HEK293T (cell line): ENCODE results near the gene TAS2R38.

Experiments used
- CTCF ChIA-PET: fragments of 350-600 bp; formaldehyde crosslinking; extraction: SDS; loops from one replicate; lab custom pipeline; 2021; ENCODE audit warnings: antibody characterized with exemption, inconsistent platforms; lab: Yijun Ruan, JAX
- POLR2A ChIA-PET: fragments of 350-600 bp; formaldehyde crosslinking; extraction: SDS; loops from one replicate; lab custom pipeline; 2020; ENCODE audit warnings: antibody characterized with exemption, inconsistent platforms; lab: Yijun Ruan, JAX
- DNase-seq: peaks from one replicate; pipeline ENCODE4 v3.0.0; 2012; ENCODE audit warnings: mixed read lengths; ENCODE audit errors: extremely low spot score
- ARNT ChIP-seq: fragments of 450-650 bp; IDR thresholded peaks from 2 replicates; pipeline ENCODE4 v1.6.1; 2017; ENCODE audit warnings: mild to moderate bottlenecking
- BHLHE40 ChIP-seq: fragments of 450-650 bp; IDR thresholded peaks from 2 replicates; pipeline ENCODE4 v1.6.1; 2016; ENCODE audit warnings: mild to moderate bottlenecking, moderate library complexity, borderline replicate concordance
- CTBP1 ChIP-seq: fragments of 450-650 bp; IDR thresholded peaks from 2 replicates; pipeline ENCODE4 v1.6.1; 2016; ENCODE audit warnings: borderline replicate concordance
- ELF4 ChIP-seq: fragments of 450-650 bp; IDR thresholded peaks from 2 replicates; pipeline ENCODE4 v1.6.1; 2017; ENCODE audit warnings: antibody characterized with exemption
- FOXA1 ChIP-seq: fragments of 450-650 bp; IDR thresholded peaks from 2 replicates; pipeline ENCODE4 v1.6.1; 2016; ENCODE audit warnings: mild to moderate bottlenecking
- FOXK2 ChIP-seq: fragments of 450-650 bp; IDR thresholded peaks from 2 replicates; pipeline ENCODE4 v1.6.1; 2016; ENCODE audit warnings: mild to moderate bottlenecking
- FOXM1 ChIP-seq: fragments of 450-650 bp; IDR thresholded peaks from 2 replicates; pipeline ENCODE4 v1.6.1; 2017; ENCODE audit warnings: mild to moderate bottlenecking, borderline replicate concordance
- HDGF ChIP-seq: fragments of 450-650 bp; IDR thresholded peaks from 2 replicates; pipeline ENCODE4 v1.6.1; 2017; ENCODE audit warnings: antibody characterized with exemption, borderline replicate concordance
- L3MBTL2 ChIP-seq: fragments of 450-650 bp; conservative IDR thresholded peaks from 2 replicates; pipeline ENCODE4 v1.6.1; 2016; ENCODE audit warnings: mild to moderate bottlenecking
- LEF1 ChIP-seq: fragments of 450-650 bp; IDR thresholded peaks from 2 replicates; pipeline ENCODE4 v1.6.1; 2017; ENCODE audit warnings: mild to moderate bottlenecking, borderline replicate concordance
- NFRKB ChIP-seq: fragments of 450-650 bp; IDR thresholded peaks from 2 replicates; pipeline ENCODE4 v1.6.1; 2016; ENCODE audit warnings: mild to moderate bottlenecking, moderate library complexity
- PKNOX1 ChIP-seq: fragments of 450-650 bp; IDR thresholded peaks from 2 replicates; pipeline ENCODE4 v1.6.1; 2016
- SP1 ChIP-seq: fragments of 450-650 bp; IDR thresholded peaks from 2 replicates; pipeline ENCODE4 v1.6.1; 2017
- SUZ12 ChIP-seq: fragments of 450-650 bp; IDR thresholded peaks from 2 replicates; pipeline ENCODE4 v1.6.1; 2016; ENCODE audit warnings: mild to moderate bottlenecking
- TARDBP ChIP-seq: fragments of 450-650 bp; IDR thresholded peaks from 2 replicates; pipeline ENCODE4 v1.6.1; 2016
- ZNF384 ChIP-seq: fragments of 450-650 bp; IDR thresholded peaks from 2 replicates; pipeline ENCODE4 v1.6.1; 2016

The TAS2R38 gene

GRCh38 chr7:141946796-141947195 lies 26.8 kb downstream of the TAS2R38 start, which contains the start of gene CLEC5A:
CLEC5A (minus strand) TSS chr7:141946974; CDS start chr7:141946292, 682 bp downstream.
- CTCF ChIA-PET, result no interaction called here
- no peak for DNase-seq
- no peak for TF ChIP-seq BHLHE40
- no peak for TF ChIP-seq ARNT
- no peak for TF ChIP-seq SUZ12
- TF ChIP-seq PKNOX1, result no peak
- no peak for TF ChIP-seq ELF4
- TF ChIP-seq L3MBTL2, result no peak
- no peak for TF ChIP-seq SP1
- no peak for TF ChIP-seq CTBP1
- no peak for TF ChIP-seq TARDBP
- no peak for TF ChIP-seq NFRKB
- no peak for TF ChIP-seq FOXM1
- TF ChIP-seq LEF1, result no peak
- TF ChIP-seq HDGF, result no peak
- TF ChIP-seq FOXA1, result no peak
- no peak for TF ChIP-seq ZNF384
- no peak for TF ChIP-seq FOXK2
- POLR2A ChIA-PET, result no interaction called here

- POLR2A ChIA-PET, result no interaction called here
- CTCF ChIA-PET, result interaction anchor here (0.7 kb wide), 1 partner anchor 12 kb away, joined by 3 read pairs; no protein-coding TSS in a partner anchor
- no peak for DNase-seq
- TF ChIP-seq SP1 (no peak), FOXK2 (no peak), ZNF384 (no peak), FOXA1 (no peak), ELF4 (no peak), HDGF (no peak), CTBP1 (no peak), LEF1 (no peak), L3MBTL2 (no peak), TARDBP (no peak), NFRKB (no peak), PKNOX1 (no peak), BHLHE40 (no peak), ARNT (no peak), SUZ12 (no peak)
These were observed 28.2 kb downstream of the TAS2R38 start for GRCh38 chr7:141945356-141945755.

GRCh38 chr7:141944811-141945210 lies 28.8 kb downstream of the TAS2R38 start:
- no peak for TF ChIP-seq ARNT
- no peak for TF ChIP-seq PKNOX1
- no peak for TF ChIP-seq TARDBP
- no peak for TF ChIP-seq NFRKB
- no peak for TF ChIP-seq FOXA1
- no peak for TF ChIP-seq BHLHE40
- TF ChIP-seq FOXK2, result no peak
- TF ChIP-seq FOXM1, result no peak
- no peak for TF ChIP-seq HDGF
- no peak for TF ChIP-seq CTBP1
- no peak for TF ChIP-seq LEF1
- no peak for TF ChIP-seq SUZ12
- TF ChIP-seq ZNF384, result no peak
- no peak for TF ChIP-seq L3MBTL2
- ChIA-PET POLR2A (no interaction called here), CTCF (interaction anchor here (0.7 kb wide), 1 partner anchor 12 kb away, joined by 3 read pairs; no protein-coding TSS in a partner anchor)
- no peak for DNase-seq

GRCh38 chr7:141943846-141944245 lies 29.7 kb downstream of the TAS2R38 start:
- ChIA-PET POLR2A (no interaction called here), CTCF (no interaction called here)
- no peak for TF ChIP-seq SP1
- TF ChIP-seq FOXK2, result no peak
- no peak for TF ChIP-seq HDGF
- TF ChIP-seq ELF4, result no peak
- no peak for TF ChIP-seq SUZ12
- no peak for TF ChIP-seq ZNF384
- TF ChIP-seq BHLHE40, result no peak
- no peak for TF ChIP-seq CTBP1
- no peak for TF ChIP-seq TARDBP
- no peak for TF ChIP-seq FOXA1
- no peak for TF ChIP-seq LEF1
- no peak for TF ChIP-seq NFRKB
- no peak for TF ChIP-seq PKNOX1
- TF ChIP-seq L3MBTL2, result no peak
- no peak for TF ChIP-seq FOXM1
- DNase-seq, result no peak

- CTCF ChIA-PET, result no interaction called here
- DNase-seq, result no peak
- TF ChIP-seq SUZ12 (no peak), ELF4 (no peak), ZNF384 (no peak), BHLHE40 (no peak), SP1 (no peak), FOXM1 (no peak), FOXA1 (no peak), CTBP1 (no peak), LEF1 (no peak)
- POLR2A ChIA-PET, result no interaction called here
These were observed 32.5 kb downstream of the TAS2R38 start for GRCh38 chr7:141941075-141941474.
